Activated naive CD4-positive, alpha-beta T cell treated with anti-CD3 and anti-CD28 coated beads, Interleukin-2, amount 10 ng/mL, durations not matched to agents 7 days and 5 days (primary cell): Measurements from ENCODE around the gene SLC39A11.

ENCODE experiments used
- CTCF ChIA-PET: fragments of 350-600 bp; sonication (Branson Sonifier 250); formaldehyde crosslinking; loops from one replicate; lab custom pipeline; 2021; ENCODE audit warnings: antibody characterized with exemption; lab: Charles Lee
- DNase-seq: peaks from one replicate; pipeline ENCODE4 v3.0.0-alpha.2; 2020
- H3K27ac Mint-ChIP-seq: one replicate; pipeline ENCODE4 v1.8.0; 2021; ENCODE audit warnings: mild to moderate bottlenecking, moderate library complexity, mixed read lengths
- H3K27me3 Mint-ChIP-seq: one replicate; pipeline ENCODE4 v1.8.0; 2021; ENCODE audit warnings: mild to moderate bottlenecking, mixed read lengths
- H3K36me3 Mint-ChIP-seq: one replicate; pipeline ENCODE4 v1.8.0; 2021; ENCODE audit warnings: mixed read lengths
- H3K4me1 Mint-ChIP-seq: one replicate; pipeline ENCODE4 v1.8.0; 2021; ENCODE audit warnings: mixed read lengths
- H3K4me3 Mint-ChIP-seq: one replicate; pipeline ENCODE4 v1.8.0; 2021; ENCODE audit warnings: mild to moderate bottlenecking, moderate library complexity, mixed read lengths
- H3K9me3 Mint-ChIP-seq: one replicate; pipeline ENCODE4 v1.8.0; 2021; ENCODE audit warnings: mixed read lengths

Gene SLC39A11

DNA sequence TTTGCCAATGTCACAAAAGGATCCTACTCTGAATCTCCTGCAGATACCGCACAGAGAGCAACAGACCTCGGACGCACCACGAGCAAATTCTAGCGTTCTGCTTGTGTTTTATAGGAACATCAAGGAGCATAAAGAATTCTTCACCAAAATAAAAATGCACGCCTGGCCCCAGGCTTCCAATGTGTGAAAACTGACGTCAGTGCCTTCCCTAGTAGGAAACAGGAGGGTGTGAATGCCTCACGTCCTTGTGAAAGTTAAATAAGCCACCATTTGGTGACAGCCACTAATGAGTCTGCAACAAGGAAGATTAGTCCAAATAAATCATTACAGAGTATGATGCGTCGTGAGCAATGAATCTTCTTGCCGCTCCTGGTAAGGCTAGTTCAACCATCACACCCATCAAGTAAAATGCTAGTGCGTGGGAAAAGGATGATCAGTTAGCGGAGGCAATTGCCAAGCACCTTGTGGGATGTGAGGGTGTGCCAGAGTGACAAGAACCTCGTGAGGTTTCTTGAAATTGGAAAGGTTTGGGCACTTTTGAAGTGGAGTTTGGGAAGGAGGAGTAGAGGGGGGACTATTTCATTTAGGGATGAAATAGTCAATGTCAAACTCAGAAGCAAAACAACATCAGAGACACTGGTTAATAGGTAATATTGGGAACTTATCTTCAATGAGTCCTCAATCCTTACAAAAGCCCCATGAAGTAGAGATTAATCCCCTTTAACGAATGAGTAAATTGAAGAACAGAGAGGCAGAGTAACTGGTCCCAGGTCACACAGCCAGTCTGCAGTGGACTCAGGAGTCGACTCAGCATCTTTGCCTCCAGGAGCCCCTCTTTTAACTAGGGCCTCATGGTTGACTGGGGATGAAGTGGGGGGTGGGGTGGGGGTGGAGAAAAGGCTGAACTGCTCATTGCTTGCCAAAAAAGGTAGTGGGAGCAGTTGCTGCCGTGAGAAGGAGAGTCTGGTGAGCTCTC is 238.8 kb downstream of the SLC39A11 start:
- CTCF ChIA-PET: no interaction called here
- Mint-ChIP-seq H3K9me3 (no peaks in the 10 kb centered on the region), H3K36me3 (no peaks in the 10 kb centered on the region), H3K4me3 (no peak overlapping the region), H3K4me1 (no peaks in the 10 kb centered on the region), H3K27me3 (no peaks in the 10 kb centered on the region), H3K27ac (no peak overlapping the region)
- DNase-seq: no peak

DNA sequence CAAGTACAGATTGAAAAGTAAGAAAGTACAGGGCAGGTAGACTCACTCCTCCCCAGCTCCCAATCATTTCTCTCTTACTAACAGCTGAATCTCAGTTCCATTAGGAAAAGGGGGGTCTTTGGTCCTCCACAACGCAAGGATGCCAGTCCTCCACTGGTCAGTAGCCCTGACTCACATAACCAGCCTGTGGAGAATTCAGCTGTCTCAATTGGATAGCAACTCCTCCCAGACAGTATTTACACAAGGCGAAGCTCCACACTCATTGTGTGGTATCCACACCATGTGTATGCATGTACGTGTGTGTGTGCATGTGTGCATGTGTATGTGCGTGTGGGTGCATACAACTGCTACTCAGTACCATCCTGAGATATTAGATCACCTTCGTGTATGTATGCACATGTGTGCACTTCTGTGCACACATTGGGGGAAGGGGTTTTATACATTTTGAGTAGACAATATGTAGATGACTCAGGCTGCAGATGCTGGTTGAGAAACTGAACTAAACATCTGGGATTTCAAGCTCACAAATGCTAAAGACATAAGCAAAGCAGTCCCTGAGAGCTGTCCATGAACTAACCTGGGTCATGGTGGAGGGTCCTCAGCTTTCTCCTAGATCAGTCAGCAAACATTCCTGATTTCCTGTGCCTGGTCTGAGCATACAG is 240.1 kb downstream of the SLC39A11 start:
- no peak for DNase-seq
- CTCF ChIA-PET: interaction anchor here (0.6 kb wide), 1 partner anchor 193 kb away, joined by 3 read pairs; no protein-coding TSS in a partner anchor
- no peaks in the 10 kb centered on the region for H3K27me3 Mint-ChIP-seq
- H3K4me3 Mint-ChIP-seq: no peak overlapping the region
- H3K36me3 Mint-ChIP-seq: no peaks in the 10 kb centered on the region
- no peaks in the 10 kb centered on the region for H3K4me1 Mint-ChIP-seq
- H3K9me3 Mint-ChIP-seq: no peaks in the 10 kb centered on the region
- H3K27ac Mint-ChIP-seq: no peak overlapping the region

GRCh38 chr17:72850410-72851118 is 241.9 kb downstream of the SLC39A11 start:
- no peaks in the 10 kb centered on the region for H3K36me3 Mint-ChIP-seq
- H3K4me1 Mint-ChIP-seq: no peaks in the 10 kb centered on the region
- no peaks in the 10 kb centered on the region for H3K27me3 Mint-ChIP-seq
- H3K9me3 Mint-ChIP-seq: no peaks in the 10 kb centered on the region
- no peak overlapping the region for H3K27ac Mint-ChIP-seq
- H3K4me3 Mint-ChIP-seq: no peak overlapping the region
- DNase-seq: no peak
- CTCF ChIA-PET: no interaction called here

DNA sequence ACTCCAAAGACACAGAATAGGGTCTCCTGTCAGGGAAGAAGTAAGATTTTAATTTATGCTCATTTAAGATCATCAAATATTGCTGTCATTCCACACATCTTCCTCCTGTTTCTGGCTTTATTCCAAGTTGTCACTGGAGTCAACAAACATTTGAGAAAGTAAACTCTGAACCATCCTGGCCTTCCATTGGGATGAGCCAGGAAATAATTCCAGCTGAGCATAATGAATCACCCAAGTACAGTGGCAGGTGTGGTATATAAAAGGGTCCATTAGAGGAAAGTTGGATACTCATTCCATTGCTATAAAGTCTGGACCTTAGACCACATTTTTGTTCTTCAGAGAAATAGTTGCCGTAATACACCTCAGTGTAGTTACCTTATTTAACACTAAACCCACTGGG is 246.1 kb downstream of the SLC39A11 start:
- CTCF ChIA-PET: no interaction called here
- no peak overlapping the region for H3K4me3 Mint-ChIP-seq
- H3K36me3 Mint-ChIP-seq: peaks cover 4% of the 10 kb centered on the region
- no peaks in the 10 kb centered on the region for H3K27me3 Mint-ChIP-seq
- no peak overlapping the region for H3K27ac Mint-ChIP-seq
- H3K4me1 Mint-ChIP-seq: no peaks in the 10 kb centered on the region
- H3K9me3 Mint-ChIP-seq: no peaks in the 10 kb centered on the region
- DNase-seq: no peak

DNA sequence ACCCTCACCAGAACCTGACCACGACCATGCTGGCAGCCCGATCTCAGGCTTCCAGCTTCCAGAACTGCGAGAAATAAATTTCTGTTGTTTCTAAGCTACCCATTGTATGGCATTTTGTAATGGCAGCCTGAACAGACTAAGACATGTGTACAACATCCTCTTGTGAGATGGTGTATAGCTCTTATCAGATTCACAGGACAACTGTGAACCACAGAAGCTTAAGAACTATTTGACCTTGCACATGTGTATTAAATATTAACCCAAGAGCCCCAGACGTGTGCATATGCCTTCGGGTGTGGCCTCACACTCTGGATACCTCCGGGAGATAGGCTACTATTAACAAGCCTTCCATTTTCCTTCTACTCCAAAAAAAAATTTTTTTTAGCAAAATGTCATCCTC is 248.9 kb downstream of the SLC39A11 start:
- no peaks in the 10 kb centered on the region for H3K27me3 Mint-ChIP-seq
- CTCF ChIA-PET: no interaction called here
- peaks cover 4% of the 10 kb centered on the region for H3K36me3 Mint-ChIP-seq
- no peak for DNase-seq
- H3K9me3 Mint-ChIP-seq: no peaks in the 10 kb centered on the region
- no peaks in the 10 kb centered on the region for H3K4me1 Mint-ChIP-seq
- no peak overlapping the region for H3K4me3 Mint-ChIP-seq
- H3K27ac Mint-ChIP-seq: no peak overlapping the region

- Mint-ChIP-seq H3K36me3 (peaks cover 3% of the 10 kb centered on the region), H3K27ac (no peak overlapping the region), H3K4me3 (no peak overlapping the region), H3K4me1 (no peaks in the 10 kb centered on the region), H3K9me3 (no peaks in the 10 kb centered on the region), H3K27me3 (no peaks in the 10 kb centered on the region)
- DNase-seq: no peak
- CTCF ChIA-PET: no interaction called here
Measured at GRCh38 chr17:72840019-72840418, 252.5 kb downstream of the SLC39A11 start.

- Mint-ChIP-seq H3K36me3 (no peaks in the 10 kb centered on the region), H3K4me1 (no peaks in the 10 kb centered on the region), H3K27me3 (no peaks in the 10 kb centered on the region), H3K27ac (no peak overlapping the region), H3K4me3 (no peak overlapping the region), H3K9me3 (no peaks in the 10 kb centered on the region)
- CTCF ChIA-PET: no interaction called here
- DNase-seq: no peak
Measured at GRCh38 chr17:72839131-72839725, 253.3 kb downstream of the SLC39A11 start.

GRCh38 chr17:72838581-72838980 is 253.9 kb downstream of the SLC39A11 start:
- Mint-ChIP-seq H3K27me3 (no peaks in the 10 kb centered on the region), H3K4me3 (no peak overlapping the region), H3K27ac (no peak overlapping the region), H3K4me1 (no peaks in the 10 kb centered on the region), H3K36me3 (no peaks in the 10 kb centered on the region), H3K9me3 (no peaks in the 10 kb centered on the region)
- CTCF ChIA-PET: no interaction called here
- DNase-seq: no peak

DNA sequence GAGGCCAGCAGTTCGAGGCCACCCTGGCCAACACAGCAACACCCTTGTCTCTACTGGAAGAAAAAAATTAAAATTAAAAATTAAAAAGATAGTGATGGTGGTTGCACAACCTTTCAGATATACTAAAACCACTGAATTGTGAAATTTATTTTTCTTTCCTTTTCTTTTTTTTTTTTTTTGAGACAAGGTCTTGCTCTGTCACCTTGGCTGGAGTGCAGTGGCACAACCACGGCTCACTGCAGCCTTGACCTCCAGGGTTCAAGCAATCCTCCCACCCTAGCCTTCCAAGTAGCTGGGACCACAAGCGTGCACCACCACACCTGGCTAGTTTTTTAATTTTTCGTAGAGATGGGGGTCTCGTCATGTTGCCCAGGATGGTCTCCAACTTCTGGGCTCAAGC is 254.4 kb downstream of the SLC39A11 start:
- CTCF ChIA-PET: no interaction called here
- no peak for DNase-seq
- H3K4me1 Mint-ChIP-seq: no peaks in the 10 kb centered on the region
- no peak overlapping the region for H3K27ac Mint-ChIP-seq
- no peaks in the 10 kb centered on the region for H3K36me3 Mint-ChIP-seq
- H3K9me3 Mint-ChIP-seq: no peaks in the 10 kb centered on the region
- H3K4me3 Mint-ChIP-seq: no peak overlapping the region
- no peaks in the 10 kb centered on the region for H3K27me3 Mint-ChIP-seq

DNA sequence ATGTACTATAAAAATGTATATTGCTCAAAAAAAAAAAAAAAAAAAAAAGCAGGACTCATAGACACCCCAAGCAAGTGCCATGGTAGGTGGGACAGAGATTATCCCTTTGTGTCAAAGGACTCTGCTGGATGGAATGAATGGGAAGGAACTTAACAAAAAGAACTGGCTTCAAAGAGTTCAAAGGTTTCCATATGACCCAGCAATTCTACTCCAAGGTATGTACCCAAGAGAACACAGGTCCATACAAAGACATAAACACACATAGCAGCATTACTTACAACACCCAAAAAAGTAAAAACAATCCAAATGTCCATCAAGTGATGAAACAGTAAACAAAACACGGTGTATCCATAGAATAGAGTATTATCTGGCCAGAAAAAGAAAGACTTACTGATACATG is 255.2 kb downstream of the SLC39A11 start:
- H3K4me3 Mint-ChIP-seq: no peak overlapping the region
- H3K9me3 Mint-ChIP-seq: no peaks in the 10 kb centered on the region
- no peak overlapping the region for H3K27ac Mint-ChIP-seq
- CTCF ChIA-PET: no interaction called here
- DNase-seq: no peak
- no peaks in the 10 kb centered on the region for H3K27me3 Mint-ChIP-seq
- H3K4me1 Mint-ChIP-seq: no peaks in the 10 kb centered on the region
- no peaks in the 10 kb centered on the region for H3K36me3 Mint-ChIP-seq

DNA sequence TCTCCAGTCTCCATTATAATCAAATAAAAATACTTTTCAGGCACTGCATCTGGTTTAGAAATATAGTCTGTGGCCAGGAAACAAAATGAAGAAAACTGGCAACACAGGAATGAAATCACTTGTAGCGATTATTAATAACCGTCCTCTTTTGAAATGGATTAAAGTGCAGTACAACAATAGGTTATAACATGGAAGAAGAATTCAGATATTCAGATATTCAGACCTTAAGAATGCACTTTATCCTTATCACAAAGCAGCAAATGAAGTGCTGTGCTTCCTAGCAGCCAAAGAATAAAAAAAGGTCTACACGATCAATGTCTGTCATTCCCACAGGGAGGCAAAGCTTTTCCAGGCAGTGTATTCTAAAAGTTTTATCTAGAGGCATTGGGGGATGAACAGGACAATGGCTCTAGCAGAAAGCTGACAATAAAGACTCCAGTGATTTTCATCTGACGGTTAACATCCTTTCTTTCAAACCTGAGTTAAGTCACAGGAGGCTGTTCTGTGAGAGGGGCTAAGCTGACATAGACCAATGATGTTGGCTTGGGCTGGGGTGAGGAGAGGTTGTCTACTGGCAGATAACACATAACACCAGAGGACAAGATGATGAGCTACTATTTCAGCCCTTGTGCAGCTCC is 259.2 kb downstream of the SLC39A11 start:
- H3K27me3 Mint-ChIP-seq: no peaks in the 10 kb centered on the region
- no peaks in the 10 kb centered on the region for H3K9me3 Mint-ChIP-seq
- H3K27ac Mint-ChIP-seq: no peak overlapping the region
- H3K4me3 Mint-ChIP-seq: no peak overlapping the region
- DNase-seq: no peak
- H3K4me1 Mint-ChIP-seq: no peaks in the 10 kb centered on the region
- CTCF ChIA-PET: no interaction called here
- no peaks in the 10 kb centered on the region for H3K36me3 Mint-ChIP-seq

DNA sequence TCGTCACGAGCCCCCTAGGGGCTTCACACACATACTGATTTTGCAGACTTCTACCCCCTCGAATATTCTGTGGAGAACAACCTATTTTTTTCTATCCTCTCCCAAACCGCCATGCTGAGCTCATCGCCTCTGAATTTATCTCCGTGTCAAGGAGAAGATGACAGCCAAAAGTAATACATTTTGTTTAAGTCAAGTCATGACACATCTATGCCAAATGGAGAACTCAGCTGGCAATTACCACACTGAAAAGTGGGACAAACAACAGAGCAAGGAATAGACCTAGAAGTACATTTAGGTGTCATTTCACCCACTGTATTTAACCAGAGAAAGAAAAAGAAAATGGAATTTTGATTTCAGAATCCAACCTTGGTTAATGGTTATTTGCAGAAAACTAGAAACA is 260.2 kb downstream of the SLC39A11 start:
- DNase-seq: no peak
- H3K4me1 Mint-ChIP-seq: no peaks in the 10 kb centered on the region
- no peaks in the 10 kb centered on the region for H3K27me3 Mint-ChIP-seq
- H3K36me3 Mint-ChIP-seq: no peaks in the 10 kb centered on the region
- no peak overlapping the region for H3K27ac Mint-ChIP-seq
- CTCF ChIA-PET: no interaction called here
- H3K4me3 Mint-ChIP-seq: no peak overlapping the region
- no peaks in the 10 kb centered on the region for H3K9me3 Mint-ChIP-seq

- Mint-ChIP-seq H3K27ac (no peak overlapping the region), H3K36me3 (peaks cover 5% of the 10 kb centered on the region), H3K27me3 (no peaks in the 10 kb centered on the region), H3K4me1 (no peaks in the 10 kb centered on the region), H3K9me3 (peaks cover 14% of the 10 kb centered on the region), H3K4me3 (no peak overlapping the region)
- CTCF ChIA-PET: no interaction called here
- no peak for DNase-seq
Measured at GRCh38 chr17:72829883-72830282, 262.6 kb downstream of the SLC39A11 start.

- Mint-ChIP-seq H3K27me3 (no peaks in the 10 kb centered on the region), H3K27ac (no peak overlapping the region), H3K9me3 (peaks cover 28% of the 10 kb centered on the region), H3K4me3 (no peak overlapping the region), H3K36me3 (peaks cover 13% of the 10 kb centered on the region), H3K4me1 (peaks cover 14% of the 10 kb centered on the region)
- no peak for DNase-seq
- CTCF ChIA-PET: no interaction called here
Measured at GRCh38 chr17:72826602-72827001, 265.9 kb downstream of the SLC39A11 start.
